HL-60 (cell line): Measurements from ENCODE around the gene PEX5.
A peak's percentile ranks its signal among the peaks of the same experiment; 100 is the strongest.

Experiments
- GABPA ChIP-seq: IDR thresholded peaks from 2 replicates; pipeline ENCODE4 v1.6.1; 2012; ENCODE audit warnings: low read depth
- POLR2AphosphoS5 ChIP-seq: IDR thresholded peaks from 2 replicates; pipeline ENCODE4 v1.6.1; 2012; ENCODE audit warnings: low read depth
- TF ChIP-seq, protein P1 (sequence below): IDR thresholded peaks from one replicate; pipeline ENCODE4 v1.5.1; 2011; ENCODE audit warnings: low read length, control low read depth, inconsistent platforms; ENCODE audit not compliant: insufficient read depth

DNA sequence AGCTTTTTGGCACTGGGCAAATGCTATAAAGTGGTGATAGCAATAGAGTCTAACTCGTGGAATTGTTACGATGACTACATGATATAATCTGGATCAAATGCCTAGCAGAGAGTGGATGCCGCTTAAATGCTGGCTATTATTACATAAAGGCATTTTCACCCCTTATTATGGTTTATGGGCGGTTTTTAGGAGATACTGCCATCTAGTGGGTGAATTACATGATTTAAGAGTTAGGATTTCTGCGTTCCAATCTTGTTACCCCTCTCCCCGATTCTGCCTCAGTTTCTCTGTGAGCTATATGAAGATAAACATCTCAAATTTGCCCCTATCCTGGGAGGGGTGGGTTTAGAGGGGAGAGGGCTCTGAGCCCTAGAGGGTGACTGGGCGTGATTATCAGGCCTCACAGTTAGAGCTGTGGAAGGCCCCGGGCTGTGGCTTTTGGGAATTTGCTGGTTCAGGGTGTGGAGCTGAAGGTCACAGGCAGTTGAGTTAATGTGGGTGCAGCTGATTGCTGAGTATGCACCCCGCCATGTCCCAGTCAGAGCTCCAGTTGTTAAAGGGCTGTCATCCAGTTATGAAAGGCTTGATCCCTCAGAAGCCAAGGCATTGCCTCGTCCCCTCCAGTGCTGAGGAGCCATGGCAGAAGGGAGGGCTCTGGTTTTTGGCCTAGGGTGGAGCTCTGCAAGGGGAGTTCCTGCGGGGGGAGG, 44.9 kb upstream of the PEX5 start:
- TF ChIP-seq, protein P1, sequence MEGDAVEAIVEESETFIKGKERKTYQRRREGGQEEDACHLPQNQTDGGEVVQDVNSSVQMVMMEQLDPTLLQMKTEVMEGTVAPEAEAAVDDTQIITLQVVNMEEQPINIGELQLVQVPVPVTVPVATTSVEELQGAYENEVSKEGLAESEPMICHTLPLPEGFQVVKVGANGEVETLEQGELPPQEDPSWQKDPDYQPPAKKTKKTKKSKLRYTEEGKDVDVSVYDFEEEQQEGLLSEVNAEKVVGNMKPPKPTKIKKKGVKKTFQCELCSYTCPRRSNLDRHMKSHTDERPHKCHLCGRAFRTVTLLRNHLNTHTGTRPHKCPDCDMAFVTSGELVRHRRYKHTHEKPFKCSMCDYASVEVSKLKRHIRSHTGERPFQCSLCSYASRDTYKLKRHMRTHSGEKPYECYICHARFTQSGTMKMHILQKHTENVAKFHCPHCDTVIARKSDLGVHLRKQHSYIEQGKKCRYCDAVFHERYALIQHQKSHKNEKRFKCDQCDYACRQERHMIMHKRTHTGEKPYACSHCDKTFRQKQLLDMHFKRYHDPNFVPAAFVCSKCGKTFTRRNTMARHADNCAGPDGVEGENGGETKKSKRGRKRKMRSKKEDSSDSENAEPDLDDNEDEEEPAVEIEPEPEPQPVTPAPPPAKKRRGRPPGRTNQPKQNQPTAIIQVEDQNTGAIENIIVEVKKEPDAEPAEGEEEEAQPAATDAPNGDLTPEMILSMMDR = peak; percentile 17
- TF ChIP-seq POLR2AphosphoS5 (no peak), GABPA (no peak)
